AG09319 (cell line): ENCODE data around the gene XPNPEP1.

Experiments used
- DNase-seq: peaks from one replicate; pipeline ENCODE4 v3.0.0-alpha.2; 2010; ENCODE audit warnings: low read depth; ENCODE audit errors: extremely low read depth
- TF ChIP-seq, protein P1 (sequence below): IDR thresholded peaks from 2 replicates; pipeline ENCODE4 v1.5.1; 2011; ENCODE audit warnings: low read depth, mild to moderate bottlenecking, inconsistent platforms, low read length, moderate library complexity

The XPNPEP1 gene

DNA sequence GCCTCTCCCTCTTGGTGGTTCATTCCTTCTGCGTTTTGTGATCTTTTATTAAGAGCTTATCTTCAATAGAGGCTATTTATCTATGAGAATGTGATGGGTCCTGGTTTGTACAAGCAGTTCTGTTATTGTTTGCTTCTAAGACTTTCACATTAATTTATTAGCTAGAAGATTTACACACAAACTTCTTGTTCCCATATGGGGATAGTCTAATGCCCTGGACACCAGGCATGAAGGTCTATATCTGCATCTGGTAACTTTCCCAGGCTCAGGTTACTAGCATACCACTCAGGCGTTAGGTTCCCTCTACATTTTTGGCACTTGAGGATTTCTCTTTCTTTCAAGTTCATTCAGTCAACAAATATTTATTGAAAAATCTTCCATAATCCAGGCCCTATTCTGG is 7.7 kb downstream of the XPNPEP1 start:
- DNase-seq = no peak
- TF ChIP-seq, protein P1, sequence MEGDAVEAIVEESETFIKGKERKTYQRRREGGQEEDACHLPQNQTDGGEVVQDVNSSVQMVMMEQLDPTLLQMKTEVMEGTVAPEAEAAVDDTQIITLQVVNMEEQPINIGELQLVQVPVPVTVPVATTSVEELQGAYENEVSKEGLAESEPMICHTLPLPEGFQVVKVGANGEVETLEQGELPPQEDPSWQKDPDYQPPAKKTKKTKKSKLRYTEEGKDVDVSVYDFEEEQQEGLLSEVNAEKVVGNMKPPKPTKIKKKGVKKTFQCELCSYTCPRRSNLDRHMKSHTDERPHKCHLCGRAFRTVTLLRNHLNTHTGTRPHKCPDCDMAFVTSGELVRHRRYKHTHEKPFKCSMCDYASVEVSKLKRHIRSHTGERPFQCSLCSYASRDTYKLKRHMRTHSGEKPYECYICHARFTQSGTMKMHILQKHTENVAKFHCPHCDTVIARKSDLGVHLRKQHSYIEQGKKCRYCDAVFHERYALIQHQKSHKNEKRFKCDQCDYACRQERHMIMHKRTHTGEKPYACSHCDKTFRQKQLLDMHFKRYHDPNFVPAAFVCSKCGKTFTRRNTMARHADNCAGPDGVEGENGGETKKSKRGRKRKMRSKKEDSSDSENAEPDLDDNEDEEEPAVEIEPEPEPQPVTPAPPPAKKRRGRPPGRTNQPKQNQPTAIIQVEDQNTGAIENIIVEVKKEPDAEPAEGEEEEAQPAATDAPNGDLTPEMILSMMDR = no peak

DNA sequence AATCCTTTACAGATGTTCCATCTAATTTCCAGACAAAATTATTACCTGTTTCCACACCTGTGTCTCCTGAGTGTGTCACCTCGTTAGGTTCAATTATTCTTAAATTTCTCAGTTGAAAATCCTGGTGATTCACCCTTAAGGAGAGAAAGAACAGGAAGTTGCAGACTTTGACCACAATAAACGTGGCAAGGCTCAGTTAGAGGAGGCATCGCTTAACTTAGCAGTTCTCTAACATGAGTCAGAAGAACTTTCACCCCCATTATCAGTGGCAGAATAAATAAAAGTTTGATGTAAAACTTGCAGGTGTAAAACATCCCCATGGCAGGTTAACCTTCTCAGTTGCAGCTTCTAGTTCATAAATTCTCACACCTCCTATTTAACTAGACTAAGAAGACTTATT is 8.3 kb downstream of the XPNPEP1 start:
- TF ChIP-seq, protein P1 = no peak

DNA sequence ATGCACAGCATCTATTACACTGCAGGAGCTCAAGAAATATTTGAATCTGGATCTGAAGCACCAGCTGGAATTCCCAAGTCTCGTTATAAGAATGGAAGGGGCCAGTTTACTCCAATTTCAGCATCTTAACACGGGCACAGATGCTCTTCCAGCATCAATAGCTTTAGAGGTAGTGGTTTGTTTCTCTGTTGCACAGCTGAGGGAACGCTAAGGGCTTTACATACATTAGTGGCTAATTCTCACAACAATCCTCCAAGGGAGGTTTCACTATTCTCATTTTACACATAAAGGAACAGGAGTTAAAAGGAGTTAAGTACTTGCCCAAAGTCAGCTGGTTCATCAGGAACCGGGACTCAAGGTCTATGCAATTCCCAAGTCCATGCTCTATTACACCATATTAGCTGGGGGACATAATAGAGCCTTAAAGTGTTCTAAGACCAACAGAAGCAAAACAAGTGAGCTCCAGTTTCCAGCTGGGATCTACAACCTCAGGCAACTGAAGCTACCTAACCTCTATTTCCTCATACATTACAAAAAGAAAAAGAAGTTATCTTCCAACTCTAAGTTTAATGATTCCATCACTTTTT is 9.9 kb downstream of the XPNPEP1 start:
- TF ChIP-seq, protein P1 = no peak

More for the DNA sequence above, 8.3 kb downstream of the XPNPEP1 start:
- DNase-seq = no peak

DNA sequence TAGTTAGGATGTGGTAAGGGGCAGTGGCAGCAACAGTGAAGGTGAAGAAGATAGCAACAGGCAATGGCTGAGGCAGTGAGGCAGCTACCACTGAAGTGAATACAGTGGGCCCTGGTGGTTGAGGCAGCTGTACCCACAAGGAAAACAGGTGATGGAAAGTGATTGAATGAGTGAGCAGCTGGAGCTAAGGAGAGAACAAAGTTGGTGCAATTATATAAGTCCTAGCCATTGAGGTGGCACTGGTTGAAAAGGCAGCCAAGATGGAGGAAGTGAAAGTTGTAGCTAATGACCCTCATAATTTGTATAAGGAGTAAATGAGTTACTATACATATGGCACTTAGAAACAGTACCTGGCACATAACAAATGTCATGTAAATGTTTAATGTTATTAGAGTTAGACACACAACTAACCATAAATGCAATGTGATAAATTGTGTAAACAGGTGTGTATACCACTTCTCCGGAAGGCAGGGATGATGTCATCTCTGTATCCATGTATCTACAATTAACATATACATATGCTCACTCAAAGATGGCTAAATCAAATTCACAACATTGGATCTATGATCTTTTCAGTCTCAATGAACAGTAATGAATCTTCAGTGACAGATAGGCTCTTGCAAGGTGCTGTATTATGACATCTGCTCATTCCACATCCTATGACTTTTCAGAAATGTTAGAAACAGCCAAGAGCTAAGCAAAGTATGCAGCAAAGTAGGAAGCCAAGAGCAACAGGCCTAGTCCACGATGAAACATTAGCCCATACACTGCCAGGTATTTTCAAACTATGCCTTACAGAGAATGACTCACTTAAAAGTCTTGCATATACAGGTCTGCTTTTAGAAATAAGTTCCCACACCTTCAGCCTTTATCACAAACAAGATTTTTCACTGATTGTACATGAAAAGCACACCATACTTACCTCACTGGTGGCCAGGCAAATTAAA is 10.7 kb downstream of the XPNPEP1 start:
- DNase-seq = no peak
- TF ChIP-seq, protein P1 = no peak

More for the DNA sequence above, 9.9 kb downstream of the XPNPEP1 start:
- no peak for DNase-seq

DNA sequence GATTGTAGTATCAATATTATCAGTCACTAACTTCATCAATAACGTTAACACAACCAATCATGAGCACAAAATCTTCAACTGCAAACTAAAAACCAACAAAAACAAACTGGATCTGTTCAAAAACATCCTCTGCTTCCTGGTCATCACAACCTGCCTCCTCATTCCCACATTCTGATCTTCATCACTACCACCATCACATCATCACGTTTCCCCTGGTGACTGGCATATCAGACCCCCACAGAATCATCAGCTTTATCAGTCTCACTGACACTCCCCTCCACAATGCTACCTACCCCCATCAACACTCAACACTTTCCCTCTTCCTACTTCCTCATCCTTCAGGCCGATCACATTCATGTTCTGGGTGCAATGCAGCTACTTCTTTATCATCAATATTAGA is 11.4 kb downstream of the XPNPEP1 start:
- DNase-seq = no peak
- TF ChIP-seq, protein P1 = no peak

DNA sequence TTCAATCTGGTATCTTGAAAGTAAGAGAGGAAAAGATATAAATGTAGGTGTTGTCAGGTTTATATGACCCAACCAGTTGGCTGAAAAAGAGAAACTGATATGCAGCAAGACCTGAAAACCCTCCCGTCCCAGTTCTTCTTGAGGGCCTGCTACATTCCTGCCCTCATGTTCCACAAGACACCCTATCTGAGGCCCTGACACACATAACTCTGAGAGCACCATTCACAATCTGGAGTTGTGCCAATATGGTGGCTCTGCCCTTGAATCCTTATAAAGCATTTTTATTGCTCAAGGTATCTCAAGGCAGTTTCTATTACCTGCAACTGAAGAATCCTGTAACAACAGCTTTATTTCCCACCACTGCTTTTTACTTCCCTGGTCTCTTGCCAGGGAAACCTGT is 17.0 kb downstream of the XPNPEP1 start:
- DNase-seq = no peak

More for the DNA sequence above, 17.0 kb downstream of the XPNPEP1 start:
- TF ChIP-seq, protein P1 = no peak
